NCI-H510A (cell line): ENCODE results near the gene OR51E2.

Experiments used
- DNase-seq: peaks from one replicate; lab custom pipeline; 2025; lab: John Stamatoyannopoulos, UW

OR51E2 gene

GRCh38 chr11:4662876-4663275, 34.8 kb downstream of the OR51E2 start:
- no peak for DNase-seq

DNA sequence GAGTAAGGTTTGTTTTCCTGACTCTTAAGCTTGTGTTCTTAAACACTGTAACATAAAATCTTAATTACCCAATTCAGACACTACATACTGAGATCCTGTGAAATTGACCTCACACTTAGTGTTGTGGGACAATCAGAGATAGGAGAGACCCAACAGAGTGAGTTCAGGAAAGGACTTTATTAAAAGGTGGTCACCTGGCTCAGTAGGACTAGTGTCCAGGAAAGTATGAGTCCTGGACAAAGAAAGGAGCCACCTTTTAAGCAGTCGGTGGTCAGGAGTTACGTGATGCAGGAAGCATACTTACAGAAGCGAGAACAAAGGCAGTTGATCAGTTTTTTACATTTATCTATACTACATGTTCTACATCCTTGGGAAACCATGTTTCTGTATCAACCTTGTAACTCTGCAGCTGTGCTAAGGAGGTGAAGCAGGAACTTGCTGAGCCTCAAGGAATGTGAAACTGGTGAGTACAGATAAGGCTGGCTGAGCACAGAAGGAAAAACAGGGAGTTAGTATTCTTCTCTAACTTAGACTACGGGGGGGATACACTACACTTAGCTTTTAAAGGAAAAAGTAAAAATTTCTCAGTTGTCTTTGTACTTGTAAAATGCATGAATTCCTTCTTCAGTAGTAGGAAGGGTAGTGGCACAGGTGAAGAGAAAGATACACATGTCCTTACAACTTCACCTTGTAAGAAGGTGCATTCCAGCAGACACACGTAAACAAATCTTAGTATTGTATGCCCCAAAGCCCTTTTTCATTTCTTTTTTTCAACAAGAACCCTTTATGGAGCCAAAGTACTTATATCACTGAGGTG, 38.8 kb downstream of the OR51E2 start:
- no peak for DNase-seq

DNA sequence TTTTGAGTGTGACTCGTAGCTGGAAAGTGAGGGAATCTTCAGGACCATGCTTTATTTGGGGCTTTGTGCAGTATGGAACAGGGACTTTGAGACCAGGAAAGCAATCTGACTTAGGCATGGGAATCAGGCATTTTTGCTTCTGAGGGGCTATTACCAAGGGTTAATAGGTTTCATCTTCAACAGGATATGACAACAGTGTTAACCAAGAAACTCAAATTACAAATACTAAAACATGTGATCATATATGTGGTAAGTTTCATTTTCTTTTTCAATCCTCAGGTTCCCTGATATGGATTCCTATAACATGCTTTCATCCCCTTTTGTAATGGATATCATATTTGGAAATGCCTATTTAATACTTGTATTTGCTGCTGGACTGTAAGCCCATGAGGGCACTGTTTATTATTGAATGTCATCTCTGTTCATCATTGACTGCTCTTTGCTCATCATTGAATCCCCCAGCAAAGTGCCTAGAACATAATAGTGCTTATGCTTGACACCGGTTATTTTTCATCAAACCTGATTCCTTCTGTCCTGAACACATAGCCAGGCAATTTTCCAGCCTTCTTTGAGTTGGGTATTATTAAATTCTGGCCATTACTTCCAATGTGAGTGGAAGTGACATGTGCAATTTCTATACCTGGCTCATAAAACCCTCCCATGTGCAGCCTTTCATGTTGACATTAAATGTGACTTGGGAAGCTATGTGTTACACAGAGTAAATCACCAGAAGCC, 42.9 kb downstream of the OR51E2 start:
- DNase-seq = no peak

GRCh38 chr11:4647766-4648165, 49.9 kb downstream of the OR51E2 start:
- DNase-seq = no peak

GRCh38 chr11:4645974-4646373, 51.7 kb downstream of the OR51E2 start:
- no peak for DNase-seq

DNA sequence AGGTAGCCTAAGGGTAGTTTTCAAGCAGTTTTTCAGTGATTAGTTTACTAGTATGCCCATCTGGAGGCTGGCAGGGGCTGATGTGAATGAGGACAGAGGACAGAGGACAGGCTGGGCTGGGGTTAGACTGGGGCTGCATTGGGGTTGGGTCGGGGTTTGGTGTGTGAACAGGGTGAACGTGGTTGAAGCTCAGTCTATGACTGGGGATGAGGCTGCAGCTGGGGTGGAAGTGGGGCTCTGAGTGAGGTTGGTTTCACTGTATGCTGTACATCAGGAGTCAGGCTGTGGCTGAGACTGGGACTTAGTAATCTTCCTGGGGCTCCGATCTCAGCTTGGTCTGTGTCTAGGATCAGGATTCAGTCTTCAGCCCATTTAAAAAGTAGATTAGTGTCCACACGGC, 53.4 kb downstream of the OR51E2 start:
- no peak for DNase-seq

DNA sequence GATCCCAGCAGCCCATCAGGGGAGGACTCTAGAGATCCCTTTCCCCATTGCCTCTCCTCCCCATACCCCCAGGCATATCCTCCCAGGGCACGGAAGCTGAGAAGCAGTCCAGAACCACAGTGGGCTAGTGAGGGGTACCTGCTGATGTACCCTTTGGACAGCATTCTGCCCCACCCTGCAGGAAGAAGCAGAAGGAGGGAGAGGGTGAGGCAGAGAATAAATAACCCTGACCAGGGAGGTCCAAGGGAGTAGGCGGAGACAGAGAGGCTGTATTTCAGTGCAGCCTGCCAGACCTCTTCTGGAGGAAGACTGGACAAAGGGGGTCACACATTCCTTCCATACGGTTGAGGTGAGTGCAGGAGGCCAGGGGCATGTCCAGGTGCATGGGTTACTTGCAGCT, 54.0 kb downstream of the OR51E2 start, which contains the start of gene OR51E1:
TSS of gene OR51E1 (plus strand) at position 301 of the 400 bp plus-strand sequence. CDS start 8,545 bp downstream, outside the sequence.
- no peak for DNase-seq

DNA sequence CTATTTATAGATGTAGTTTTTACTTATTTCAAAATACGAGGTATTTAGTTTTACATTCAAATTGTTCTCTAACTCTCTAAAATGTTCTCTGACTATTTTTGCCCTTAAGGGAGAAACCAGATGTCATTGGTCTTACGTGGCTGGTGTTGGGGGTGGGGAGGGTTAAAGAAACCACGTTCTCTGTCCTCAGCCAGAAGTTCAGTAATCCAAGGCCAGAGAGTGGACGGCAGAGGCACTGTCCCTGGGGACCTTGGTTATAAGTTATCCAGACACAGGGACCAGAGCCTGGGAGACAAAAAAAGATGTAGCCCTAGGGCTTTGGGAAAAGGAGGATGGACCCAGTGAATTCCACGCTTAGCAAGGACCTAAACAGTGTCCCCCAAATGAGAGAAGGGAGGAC, 54.6 kb downstream of the OR51E2 start:
- DNase-seq = no peak

- DNase-seq = no peak
Observed at GRCh38 chr11:4642043-4642442, 55.6 kb downstream of the OR51E2 start.

DNA sequence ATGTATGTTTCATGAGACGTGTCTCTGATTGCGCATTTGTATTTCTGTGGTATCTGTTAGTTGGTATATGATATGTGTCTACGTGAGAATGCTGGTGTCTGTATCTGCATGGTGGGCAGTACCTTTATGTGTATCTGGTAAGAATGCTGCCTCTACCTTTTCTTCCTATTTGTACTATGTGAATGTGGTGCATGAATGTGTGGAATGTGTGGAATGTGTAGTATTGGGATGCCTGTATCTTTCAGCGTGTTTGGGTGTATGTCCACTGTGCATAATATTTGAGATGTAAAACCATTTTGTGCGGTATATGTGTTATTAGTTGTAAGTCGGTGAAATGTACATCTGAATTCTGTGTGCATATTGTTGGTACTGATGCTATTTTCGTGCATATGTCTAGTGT, 56.2 kb downstream of the OR51E2 start:
- no peak for DNase-seq

GRCh38 chr11:4639931-4640330, 57.7 kb downstream of the OR51E2 start:
- no peak for DNase-seq

GRCh38 chr11:4637662-4638047, 60.0 kb downstream of the OR51E2 start:
- DNase-seq = no peak

GRCh38 chr11:4636962-4637661, 60.5 kb downstream of the OR51E2 start, which contains the start of gene OR51D1:
Gene OR51D1, plus strand, starts transcription at chr11:4637477. Its CDS starts 2,314 bp downstream, at chr11:4639791.
- DNase-seq = peak; percentile 82

- DNase-seq = no peak
Observed at GRCh38 chr11:4636136-4636535, 61.5 kb downstream of the OR51E2 start.
